K562 (cell line): ENCODE results near the gene MAP4K5. TPM values are rescaled to one million over a fixed set of nuclear protein-coding genes. Genes with fewer than 3 reads are reported as not detected.

Experiments
- GTF2A2 ChIP-seq: IDR thresholded peaks from 2 replicates; pipeline ENCODE4 v1.6.1; 2016; ENCODE audit warnings: mild to moderate bottlenecking, missing genetic modification characterization, missing compliant biosample characterization
- KLF16 ChIP-seq: IDR thresholded peaks from 2 replicates; pipeline ENCODE4 v1.6.1; 2016; ENCODE audit warnings: antibody characterized with exemption
- MXD1 ChIP-seq: fragments of 250-450 bp; sonication (Bioruptor Pico); IDR thresholded peaks from 2 replicates; pipeline ENCODE4 v1.8.0; 2021; ENCODE audit warnings: borderline replicate concordance, mild to moderate bottlenecking, moderate library complexity; ENCODE audit not compliant: poor library complexity, severe bottlenecking
- PBX2 ChIP-seq, 2 experiments: IDR thresholded peaks in 1 of 2; conservative IDR thresholded peaks in 1 of 2; 2 replicates each; pipeline ENCODE4 v1.6.1; 2016; ENCODE audit warnings: low read depth in 2 of 2, mild to moderate bottlenecking in 1 of 2, missing compliant biosample characterization in 1 of 2, missing genetic modification characterization in 1 of 2, moderate library complexity in 1 of 2
- PHF8 ChIP-seq: fragments of 200-600 bp; sonication (generic); IDR thresholded peaks from 2 replicates; pipeline ENCODE4 v1.6.1; 2012; ENCODE audit warnings: mixed run types, mild to moderate bottlenecking, inconsistent platforms, low read length, moderate library complexity, borderline replicate concordance
- SAFB2 ChIP-seq: fragments of 200-400 bp; formaldehyde crosslinking; IDR thresholded peaks from 2 replicates; pipeline ENCODE4 v1.6.1; 2018; ENCODE audit warnings: borderline replicate concordance, low read length, low read depth, moderate library complexity; ENCODE audit not compliant: severe bottlenecking
- SP1 ChIP-seq: sonication (generic); formaldehyde crosslinking; IDR thresholded peaks from 2 replicates; pipeline ENCODE4 v1.8.1; 2022; ENCODE audit warnings: mild to moderate bottlenecking, missing genetic modification reagents
- TRIM24 ChIP-seq, 2 experiments: fragments of 450-650 bp; IDR thresholded peaks; 2 replicates each; pipeline ENCODE4 v1.6.1; 2016
- ZFX ChIP-seq: sonication (generic); formaldehyde crosslinking; IDR thresholded peaks from 2 replicates; pipeline ENCODE4 v1.8.0; 2022; ENCODE audit warnings: mild to moderate bottlenecking, missing genetic modification reagents, moderate library complexity
- ZNF146 ChIP-seq: IDR thresholded peaks from one replicate; pipeline ENCODE4 v1.6.1; 2018; ENCODE audit warnings: missing compliant biosample characterization; ENCODE audit not compliant: unreplicated experiment
- ZNF79 ChIP-seq: fragments of 250-450 bp; sonication (Bioruptor Pico); IDR thresholded peaks from 2 replicates; pipeline ENCODE4 v1.4.0; 2020; ENCODE audit warnings: low read depth, mild to moderate bottlenecking, moderate library complexity
- polyA plus RNA-seq, 8 experiments: library from polyadenylated mRNA; depleted of rRNA in 4 of 8; stranded (reverse) in 5 of 8; unstranded in 3 of 8; fragments of >200 nt; fragmentation: Nextera tagmentation in 2 of 8; fragmentation: Illumina TruSeq in 1 of 8; extraction: Ambion mirVana in 2 of 8; extraction: Trizol in 1 of 8; gene quantifications; 2 replicates each; pipeline versions ENCODE4 v1.2.1 to v1.2.3, GENCODE V29; 2011 to 2014; ENCODE audit warnings: inconsistent platforms in 1 of 8, missing spikeins in 1 of 8
- total RNA-seq, 7 experiments: library from RNA; depleted of rRNA in 6 of 7; stranded (reverse); fragments of >200 nt in 6 of 7; fragmentation: Illumina TruSeq in 2 of 7; extraction: Trizol in 2 of 7; gene quantifications; 2 replicates each; pipeline versions ENCODE4 v1.2.1 to v1.2.3, GENCODE V29; 2011 to 2021; ENCODE audit warnings: low replicate concordance in 1 of 7
- TF ChIP-seq, protein P1 (sequence below): fragments of 450-650 bp; IDR thresholded peaks from 2 replicates; pipeline ENCODE4 v1.6.1; 2014; ENCODE audit warnings: low read depth, mild to moderate bottlenecking, moderate library complexity, borderline replicate concordance
- TF ChIP-seq, protein P2 (sequence below): sonication (generic); formaldehyde crosslinking; IDR thresholded peaks from 2 replicates; pipeline ENCODE4 v1.8.0; 2022; ENCODE audit warnings: mild to moderate bottlenecking, missing genetic modification reagents
- TF ChIP-seq, protein P3 (sequence below): fragments of 250-450 bp; sonication (Bioruptor Pico); IDR thresholded peaks from 2 replicates; pipeline ENCODE4 v1.4.0; 2020

MAP4K5 gene
- total and polyA plus RNA-seq, 9 of the 15 experiments (the other 6 are each of a cell fraction or from before 2014, with no cell fraction given) = 5.9 to 29.4 (median 18.0) TPM

DNA sequence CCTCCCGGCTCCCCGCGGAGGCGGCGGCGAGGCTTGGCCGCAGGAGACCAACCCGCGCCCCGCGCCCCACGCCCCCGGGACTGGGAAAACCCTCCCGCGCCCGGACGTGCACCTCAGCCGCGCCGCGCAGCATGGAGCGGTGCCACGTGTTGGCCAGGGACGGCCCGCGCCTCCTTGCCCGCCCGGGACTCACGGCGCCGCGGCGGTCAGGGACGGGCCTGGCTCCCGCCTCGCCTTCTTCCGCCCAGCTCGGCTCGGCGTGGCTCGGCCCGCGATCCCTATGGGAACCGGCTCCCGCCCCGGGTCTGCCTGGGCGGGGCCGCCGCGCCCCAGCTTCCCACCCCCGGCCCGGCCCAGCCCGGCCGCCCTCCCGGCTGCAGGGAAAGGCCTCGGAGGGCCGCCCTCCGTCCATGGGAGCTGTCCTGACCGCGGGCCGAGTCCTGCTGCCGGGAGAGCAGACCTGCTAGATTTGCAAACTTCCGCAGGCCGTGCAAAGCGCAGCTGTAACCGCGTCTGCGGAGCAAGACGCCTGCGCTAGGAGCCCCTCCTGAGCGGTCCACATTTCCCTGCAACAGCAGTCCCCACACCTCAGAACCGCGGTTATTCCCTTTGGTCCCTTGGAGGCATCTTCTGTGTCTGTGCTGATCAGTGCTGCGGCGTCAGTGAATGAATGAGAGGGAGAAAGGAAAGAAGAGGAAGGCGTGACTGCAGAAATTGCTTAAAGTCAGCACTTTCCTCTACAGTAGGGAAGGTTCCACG is 135.6 kb downstream of the MAP4K5 start, which contains the start of gene CDKL1 (continued):
- TF ChIP-seq, protein P1, sequence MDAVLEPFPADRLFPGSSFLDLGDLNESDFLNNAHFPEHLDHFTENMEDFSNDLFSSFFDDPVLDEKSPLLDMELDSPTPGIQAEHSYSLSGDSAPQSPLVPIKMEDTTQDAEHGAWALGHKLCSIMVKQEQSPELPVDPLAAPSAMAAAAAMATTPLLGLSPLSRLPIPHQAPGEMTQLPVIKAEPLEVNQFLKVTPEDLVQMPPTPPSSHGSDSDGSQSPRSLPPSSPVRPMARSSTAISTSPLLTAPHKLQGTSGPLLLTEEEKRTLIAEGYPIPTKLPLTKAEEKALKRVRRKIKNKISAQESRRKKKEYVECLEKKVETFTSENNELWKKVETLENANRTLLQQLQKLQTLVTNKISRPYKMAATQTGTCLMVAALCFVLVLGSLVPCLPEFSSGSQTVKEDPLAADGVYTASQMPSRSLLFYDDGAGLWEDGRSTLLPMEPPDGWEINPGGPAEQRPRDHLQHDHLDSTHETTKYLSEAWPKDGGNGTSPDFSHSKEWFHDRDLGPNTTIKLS = peak; percentile 70; the same call in 1 of the 2 replicates
- TF ChIP-seq, protein P2, sequence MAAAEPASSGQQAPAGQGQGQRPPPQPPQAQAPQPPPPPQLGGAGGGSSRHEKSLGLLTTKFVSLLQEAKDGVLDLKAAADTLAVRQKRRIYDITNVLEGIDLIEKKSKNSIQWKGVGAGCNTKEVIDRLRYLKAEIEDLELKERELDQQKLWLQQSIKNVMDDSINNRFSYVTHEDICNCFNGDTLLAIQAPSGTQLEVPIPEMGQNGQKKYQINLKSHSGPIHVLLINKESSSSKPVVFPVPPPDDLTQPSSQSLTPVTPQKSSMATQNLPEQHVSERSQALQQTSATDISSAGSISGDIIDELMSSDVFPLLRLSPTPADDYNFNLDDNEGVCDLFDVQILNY = 0 out of 2 replicates have a peak, but pooled peaks have one; percentile 21
- 0 out of 2 replicates have a peak, but pooled peaks have one; percentile 22 for TF ChIP-seq SP1
- TF ChIP-seq GTF2A2 (tag) = no peak
- TF ChIP-seq PHF8 = peak; percentile 65; the same call in 1 of the 2 replicates
- TF ChIP-seq SAFB2 = no peak
- no peak for TF ChIP-seq ZNF146 (CRISPR knock-in tag)
- no peak for TF ChIP-seq TRIM24 (IDR thresholded peaks at IDR 0.05)
- TF ChIP-seq, protein P3, sequence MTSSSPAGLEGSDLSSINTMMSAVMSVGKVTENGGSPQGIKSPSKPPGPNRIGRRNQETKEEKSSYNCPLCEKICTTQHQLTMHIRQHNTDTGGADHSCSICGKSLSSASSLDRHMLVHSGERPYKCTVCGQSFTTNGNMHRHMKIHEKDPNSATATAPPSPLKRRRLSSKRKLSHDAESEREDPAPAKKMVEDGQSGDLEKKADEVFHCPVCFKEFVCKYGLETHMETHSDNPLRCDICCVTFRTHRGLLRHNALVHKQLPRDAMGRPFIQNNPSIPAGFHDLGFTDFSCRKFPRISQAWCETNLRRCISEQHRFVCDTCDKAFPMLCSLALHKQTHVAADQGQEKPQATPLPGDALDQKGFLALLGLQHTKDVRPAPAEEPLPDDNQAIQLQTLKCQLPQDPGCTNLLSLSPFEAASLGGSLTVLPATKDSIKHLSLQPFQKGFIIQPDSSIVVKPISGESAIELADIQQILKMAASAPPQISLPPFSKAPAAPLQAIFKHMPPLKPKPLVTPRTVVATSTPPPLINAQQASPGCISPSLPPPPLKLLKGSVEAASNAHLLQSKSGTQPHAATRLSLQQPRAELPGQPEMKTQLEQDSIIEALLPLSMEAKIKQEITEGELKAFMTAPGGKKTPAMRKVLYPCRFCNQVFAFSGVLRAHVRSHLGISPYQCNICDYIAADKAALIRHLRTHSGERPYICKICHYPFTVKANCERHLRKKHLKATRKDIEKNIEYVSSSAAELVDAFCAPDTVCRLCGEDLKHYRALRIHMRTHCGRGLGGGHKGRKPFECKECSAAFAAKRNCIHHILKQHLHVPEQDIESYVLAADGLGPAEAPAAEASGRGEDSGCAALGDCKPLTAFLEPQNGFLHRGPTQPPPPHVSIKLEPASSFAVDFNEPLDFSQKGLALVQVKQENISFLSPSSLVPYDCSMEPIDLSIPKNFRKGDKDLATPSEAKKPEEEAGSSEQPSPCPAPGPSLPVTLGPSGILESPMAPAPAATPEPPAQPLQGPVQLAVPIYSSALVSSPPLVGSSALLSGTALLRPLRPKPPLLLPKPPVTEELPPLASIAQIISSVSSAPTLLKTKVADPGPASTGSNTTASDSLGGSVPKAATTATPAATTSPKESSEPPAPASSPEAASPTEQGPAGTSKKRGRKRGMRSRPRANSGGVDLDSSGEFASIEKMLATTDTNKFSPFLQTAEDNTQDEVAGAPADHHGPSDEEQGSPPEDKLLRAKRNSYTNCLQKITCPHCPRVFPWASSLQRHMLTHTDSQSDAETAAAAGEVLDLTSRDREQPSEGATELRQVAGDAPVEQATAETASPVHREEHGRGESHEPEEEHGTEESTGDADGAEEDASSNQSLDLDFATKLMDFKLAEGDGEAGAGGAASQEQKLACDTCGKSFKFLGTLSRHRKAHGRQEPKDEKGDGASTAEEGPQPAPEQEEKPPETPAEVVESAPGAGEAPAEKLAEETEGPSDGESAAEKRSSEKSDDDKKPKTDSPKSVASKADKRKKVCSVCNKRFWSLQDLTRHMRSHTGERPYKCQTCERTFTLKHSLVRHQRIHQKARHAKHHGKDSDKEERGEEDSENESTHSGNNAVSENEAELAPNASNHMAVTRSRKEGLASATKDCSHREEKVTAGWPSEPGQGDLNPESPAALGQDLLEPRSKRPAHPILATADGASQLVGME (CRISPR knock-in tag) = 0 out of 2 replicates have a peak, but pooled peaks have one; percentile 11
- TF ChIP-seq KLF16 = no peak
- TF ChIP-seq PBX2 (CRISPR knock-in tag; IDR thresholded peaks at IDR 0.05; ENCODE audit: low read depth) = no peak
- TF ChIP-seq PBX2 (tag; conservative IDR thresholded peaks at IDR 0.05; ENCODE audit: low read depth) = no peak
- no peak for TF ChIP-seq ZNF79 (CRISPR knock-in tag)
- TF ChIP-seq MXD1 (CRISPR knock-in tag) = peak; percentile 52
- peak; percentile 83 for TF ChIP-seq ZFX (CRISPR knock-in tag)
